Uterus (tissue), 2 donors: ENCODE results near the gene KLHDC7A.

ENCODE experiments used
- CTCF ChIP-seq, 4 experiments: fragments of 200-600 bp in 2 of 4; fragments of 450-650 bp in 2 of 4; sonication (generic) in 2 of 4; IDR thresholded peaks; one replicate each; pipeline ENCODE4 v1.5.1; 2016 to 2019; ENCODE audit warnings: antibody characterized with exemption in 4 of 4, mild to moderate bottlenecking in 2 of 4, moderate library complexity in 1 of 4
- POLR2A ChIP-seq, 2 donors: fragments of 450-650 bp; IDR thresholded peaks; one replicate each; pipeline ENCODE4 v1.6.1; 2016; ENCODE audit warnings: antibody characterized with exemption in 2 of 2, mild to moderate bottlenecking in 1 of 2, moderate library complexity in 1 of 2

- no peak for TF ChIP-seq CTCF (IDR thresholded peaks at IDR 0.05)
- TF ChIP-seq POLR2A (IDR thresholded peaks at IDR 0.05) = no peak
These were observed 46.8 kb downstream of the KLHDC7A start for GRCh38 chr1:18527514-18527913.
